HCT116 (cell line): ENCODE measurements around the gene C1orf167. TPM values are rescaled to one million over a fixed set of nuclear protein-coding genes. Genes with fewer than 3 reads are reported as not detected.

Experiments
- ATAC-seq: fragments of 200-7000 bp; cut with Tn5 transposase; 2 replicates; pipeline ENCODE4 v1.9.1; 2020; ENCODE audit warnings: mild to moderate bottlenecking, moderate library complexity
- BruUV-seq: library from RNA; stranded (reverse); fragments of 400-500 nt; replicated peaks from 2 replicates; lab custom pipeline; 2021; lab: Mats Ljungman, UMichigan
- CTCF ChIA-PET: fragments of 300-600 bp; sonication (Branson Sonifier 250); formaldehyde crosslinking; loops from one replicate; lab custom pipeline; 2021; ENCODE audit warnings: antibody characterized with exemption; lab: Charles Lee
- POLR2A ChIA-PET: fragments of 300-600, 350-600 bp; sonication (Branson Sonifier 250); formaldehyde crosslinking; loops from one replicate; lab custom pipeline; 2021; ENCODE audit warnings: antibody characterized with exemption; lab: Charles Lee
- RAD21 ChIA-PET, 2 experiments: fragments of 300-600 bp; sonication (Branson Sonifier 250); formaldehyde crosslinking; loops; one replicate each; lab custom pipeline; 2023; ENCODE audit warnings: low total read pairs in 2 of 2; ENCODE audit not compliant: uncharacterized antibody in 2 of 2, unreplicated experiment in 2 of 2, low non-redundant PET in 1 of 2; lab: Charles Lee
- DNase-seq: peaks from one replicate; pipeline ENCODE4 v3.0.0-alpha.2; 2010; ENCODE audit warnings: low read depth, low spot score
- H2AFZ ChIP-seq: fragments of 200-600 bp; shearing (Covaris generic), sonication (generic); 2 replicates; pipeline ENCODE4 v1.6.1; 2017; ENCODE audit warnings: low read depth, mixed run types, mixed read lengths, antibody characterized with exemption, low read length; ENCODE audit not compliant: poor library complexity, severe bottlenecking
- H3K27ac ChIP-seq: 2 replicates; pipeline ENCODE4 v1.5.1; 2012; ENCODE audit warnings: low read depth, low read length
- H3K27me3 ChIP-seq: fragments of 200-600 bp; sonication (generic); 2 replicates; pipeline ENCODE4 v1.6.1; 2016; ENCODE audit warnings: mixed run types, low read length, mixed read lengths; ENCODE audit not compliant: insufficient read depth
- H3K36me3 ChIP-seq, 2 experiments: fragments of 200-500 bp in 1 of 2; fragments of 200-600 bp in 1 of 2; sonication (Bioruptor generic) in 1 of 2; sonication (generic) in 1 of 2; 2 replicates each; pipeline versions ENCODE4 v1.5.1 to v1.6.1; 2014 to 2016; ENCODE audit warnings: low read length in 2 of 2, inconsistent platforms in 1 of 2, mixed read lengths in 1 of 2, mixed run types in 1 of 2; ENCODE audit not compliant: insufficient read depth in 2 of 2, control insufficient read depth in 1 of 2
- H3K4me1 ChIP-seq, 2 experiments: fragments of 200-600 bp in 1 of 2; sonication (generic) in 1 of 2; 2 replicates each; pipeline versions ENCODE4 v1.5.1 to v1.6.1; 2012 to 2017; ENCODE audit warnings: low read length in 2 of 2, inconsistent platforms in 1 of 2, mild to moderate bottlenecking in 1 of 2, mixed read lengths in 1 of 2, mixed run types in 1 of 2, moderate library complexity in 1 of 2; ENCODE audit not compliant: insufficient read depth in 2 of 2, control insufficient read depth in 1 of 2
- H3K4me2 ChIP-seq: fragments of 200-600 bp; sonication (generic); 2 replicates; pipeline ENCODE4 v1.6.1; 2017; ENCODE audit warnings: mixed run types, low read length, mixed read lengths
- H3K4me3 ChIP-seq, 2 experiments: fragments of 200-600 bp in 1 of 2; sonication (generic) in 1 of 2; replicated peaks in 1 of 2; 2 replicates each; pipeline ENCODE4 v1.5.1; 2011 to 2016; ENCODE audit warnings: low read length in 2 of 2, control low read depth in 1 of 2, low read depth in 1 of 2, mild to moderate bottlenecking in 1 of 2, mixed read lengths in 1 of 2, mixed run types in 1 of 2
- H3K79me2 ChIP-seq: fragments of 200-600 bp; sonication (generic); 2 replicates; pipeline ENCODE4 v1.6.1; 2017; ENCODE audit warnings: mild to moderate bottlenecking, mixed run types, low read length, moderate library complexity, mixed read lengths; ENCODE audit not compliant: insufficient read depth
- H3K9ac ChIP-seq: fragments of 200-600 bp; sonication (generic); 2 replicates; pipeline ENCODE4 v1.6.1; 2016; ENCODE audit warnings: low read length, mixed read lengths
- H3K9me2 ChIP-seq: fragments of 200-600 bp; sonication (generic), shearing (Covaris generic); 2 replicates; pipeline ENCODE4 v1.6.1; 2017; ENCODE audit warnings: mixed run types, mild to moderate bottlenecking, moderate library complexity; ENCODE audit not compliant: insufficient read depth
- H3K9me3 ChIP-seq, 2 experiments: fragments of 200-500 bp in 1 of 2; fragments of 200-600 bp in 1 of 2; sonication (Bioruptor generic) in 1 of 2; sonication (generic) in 1 of 2; 2 replicates each; pipeline ENCODE4 v1.6.1; 2014 to 2017; ENCODE audit warnings: low read length in 2 of 2, mixed read lengths in 2 of 2, inconsistent platforms in 1 of 2, low read depth in 1 of 2, mild to moderate bottlenecking in 1 of 2, mixed run types in 1 of 2, moderate library complexity in 1 of 2; ENCODE audit not compliant: control insufficient read depth in 1 of 2, insufficient read depth in 1 of 2
- H4K20me1 ChIP-seq: fragments of 200-600 bp; sonication (generic), shearing (Covaris generic); 2 replicates; pipeline ENCODE4 v1.6.1; 2017; ENCODE audit warnings: mixed run types, mild to moderate bottlenecking, moderate library complexity; ENCODE audit not compliant: insufficient read depth
- ATF3 ChIP-seq: IDR thresholded peaks from 2 replicates; pipeline ENCODE4 v1.6.1; 2012
- FOSL1 ChIP-seq: IDR thresholded peaks from 2 replicates; pipeline ENCODE4 v1.6.1; 2012; ENCODE audit warnings: low read depth
- JUND ChIP-seq: IDR thresholded peaks from 2 replicates; pipeline ENCODE4 v1.6.1; 2012
- RAD21 ChIP-seq: IDR thresholded peaks from 2 replicates; pipeline ENCODE4 v1.6.1; 2012; ENCODE audit warnings: low read depth, mild to moderate bottlenecking
- SIN3A ChIP-seq: IDR thresholded peaks from 2 replicates; pipeline ENCODE4 v1.6.1; 2012; ENCODE audit warnings: low read depth
- SP1 ChIP-seq: IDR thresholded peaks from 2 replicates; pipeline ENCODE4 v1.6.1; 2012; ENCODE audit warnings: low read depth
- intact Hi-C: fragments of 100-400 bp; cut with micrococcal nuclease; formaldehyde crosslinking; loops from 2 replicates; pipeline ENCODE4 v1.10.0; 2022
- total RNA-seq: library from RNA; stranded (reverse); gene quantifications from one replicate; pipeline ENCODE4 v1.2.1, GENCODE V29; 2021; ENCODE audit not compliant: unreplicated experiment
- TF ChIP-seq, protein P1 (sequence below): IDR thresholded peaks from 2 replicates; pipeline ENCODE4 v1.6.1; 2012; ENCODE audit warnings: low read depth

C1orf167 gene
- total RNA-seq, 1 experiment from 2014 or later = 0.12 TPM

DNA sequence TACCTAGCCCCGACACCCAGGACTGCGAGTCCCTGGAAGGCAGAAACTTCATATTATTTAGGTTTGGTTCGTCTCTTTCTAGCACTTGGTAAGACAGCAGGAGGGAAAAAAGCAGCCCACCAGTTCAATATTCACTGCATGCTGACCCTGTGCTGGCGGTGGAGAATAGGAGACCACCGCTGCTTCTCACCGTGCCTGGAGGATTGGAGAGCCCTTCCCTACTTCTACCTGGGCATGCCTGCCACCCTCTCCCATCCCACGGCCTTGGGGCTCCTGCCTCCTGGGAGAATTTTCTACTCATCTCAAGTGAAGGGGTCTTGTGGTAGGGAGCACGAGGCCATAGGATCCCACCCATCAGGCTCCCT is 38.4 kb downstream of the C1orf167 start:
- DNase-seq = no peak
- Histone ChIP-seq H4K20me1 (no peaks in the 10 kb centered on the region), H3K4me3 (no peak overlapping the region; a peak in 1 of 4 replicates), H3K36me3 (no peaks in the 10 kb centered on the region), H3K9me2 (no peaks in the 10 kb centered on the region), H3K79me2 (no peaks in the 10 kb centered on the region), H2AFZ (no peak overlapping the region), H3K27ac (no peak overlapping the region), H3K9me3 (no peaks in the 10 kb centered on the region), H3K9ac (peak overlapping the region; percentile 34; the same call in 1 of the 2 replicates), H3K4me1 (peaks cover 33 to 54% of the 10 kb centered on the region in 2 experiments)
- intact Hi-C loops = no loop called here
- BruUV-seq = no TSS peak
- POLR2A ChIA-PET = no interaction called here
- no peak for TF ChIP-seq RAD21
- no peak for TF ChIP-seq SIN3A
- no peak for TF ChIP-seq JUND
- no peak for TF ChIP-seq ATF3
- TF ChIP-seq FOSL1 = no peak
- TF ChIP-seq SP1 = no peak
- TF ChIP-seq, protein P1, sequence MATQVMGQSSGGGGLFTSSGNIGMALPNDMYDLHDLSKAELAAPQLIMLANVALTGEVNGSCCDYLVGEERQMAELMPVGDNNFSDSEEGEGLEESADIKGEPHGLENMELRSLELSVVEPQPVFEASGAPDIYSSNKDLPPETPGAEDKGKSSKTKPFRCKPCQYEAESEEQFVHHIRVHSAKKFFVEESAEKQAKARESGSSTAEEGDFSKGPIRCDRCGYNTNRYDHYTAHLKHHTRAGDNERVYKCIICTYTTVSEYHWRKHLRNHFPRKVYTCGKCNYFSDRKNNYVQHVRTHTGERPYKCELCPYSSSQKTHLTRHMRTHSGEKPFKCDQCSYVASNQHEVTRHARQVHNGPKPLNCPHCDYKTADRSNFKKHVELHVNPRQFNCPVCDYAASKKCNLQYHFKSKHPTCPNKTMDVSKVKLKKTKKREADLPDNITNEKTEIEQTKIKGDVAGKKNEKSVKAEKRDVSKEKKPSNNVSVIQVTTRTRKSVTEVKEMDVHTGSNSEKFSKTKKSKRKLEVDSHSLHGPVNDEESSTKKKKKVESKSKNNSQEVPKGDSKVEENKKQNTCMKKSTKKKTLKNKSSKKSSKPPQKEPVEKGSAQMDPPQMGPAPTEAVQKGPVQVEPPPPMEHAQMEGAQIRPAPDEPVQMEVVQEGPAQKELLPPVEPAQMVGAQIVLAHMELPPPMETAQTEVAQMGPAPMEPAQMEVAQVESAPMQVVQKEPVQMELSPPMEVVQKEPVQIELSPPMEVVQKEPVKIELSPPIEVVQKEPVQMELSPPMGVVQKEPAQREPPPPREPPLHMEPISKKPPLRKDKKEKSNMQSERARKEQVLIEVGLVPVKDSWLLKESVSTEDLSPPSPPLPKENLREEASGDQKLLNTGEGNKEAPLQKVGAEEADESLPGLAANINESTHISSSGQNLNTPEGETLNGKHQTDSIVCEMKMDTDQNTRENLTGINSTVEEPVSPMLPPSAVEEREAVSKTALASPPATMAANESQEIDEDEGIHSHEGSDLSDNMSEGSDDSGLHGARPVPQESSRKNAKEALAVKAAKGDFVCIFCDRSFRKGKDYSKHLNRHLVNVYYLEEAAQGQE = no peak
- TF ChIP-seq, all 23 proteins: peak for 0
- CTCF ChIA-PET = no interaction called here
- ATAC-seq = no peak
- Histone ChIP-seq H3K4me2 (peak overlapping the region; percentile 68), H3K27me3 (no peaks in the 10 kb centered on the region)
- RAD21 ChIA-PET = no interaction called here
